Vagina (tissue), 2 donors: Measurements from ENCODE around the gene NGB.

ENCODE experiments used
- CTCF ChIP-seq, 3 experiments: fragments of 450-650 bp in 2 of 3; fragments of 200-600 bp in 1 of 3; sonication (generic) in 1 of 3; IDR thresholded peaks; one replicate each; pipeline ENCODE4 v1.5.1; 2017 to 2019; ENCODE audit warnings: antibody characterized with exemption in 3 of 3, mild to moderate bottlenecking in 2 of 3, moderate library complexity in 2 of 3
- POLR2A ChIP-seq, 2 donors: fragments of 450-650 bp; IDR thresholded peaks; one replicate each; pipeline ENCODE4 v1.6.1; 2017; ENCODE audit warnings: antibody characterized with exemption in 2 of 2, mild to moderate bottlenecking in 2 of 2, moderate library complexity in 2 of 2
- POLR2AphosphoS5 ChIP-seq, 2 donors: sonication (generic); formaldehyde crosslinking; IDR thresholded peaks; one replicate each; pipeline ENCODE4 v1.9.0; 2017; ENCODE audit warnings: antibody characterized with exemption in 2 of 2, mild to moderate bottlenecking in 2 of 2, low read depth in 1 of 2; ENCODE audit not compliant: insufficient read depth in 1 of 2

GRCh38 chr14:77224212-77224611 is 46.8 kb downstream of the NGB start:
- TF ChIP-seq CTCF (IDR thresholded peaks at IDR 0.05) (no peak), POLR2AphosphoS5 (IDR thresholded peaks at IDR 0.05; ENCODE audit: insufficient read depth in 1 of 2, low read depth in 1 of 2) (no peak), POLR2A (IDR thresholded peaks at IDR 0.05) (no peak)
